Activated CD8-positive, alpha-beta T cell treated with anti-CD3 and anti-CD28 coated beads for 36 hours (primary cell): ENCODE measurements around the gene EFHC1. TPM values are rescaled to one million over a fixed set of nuclear protein-coding genes. Genes with fewer than 3 reads are reported as not detected.

Experiments used
- ATAC-seq: fragments of 200-7000 bp; cut with Tn5 transposase; one replicate; pipeline ENCODE4 v1.10.0; 2021; ENCODE audit warnings: mild to moderate bottlenecking, moderate library complexity
- CTCF ChIA-PET: fragments of 350-600 bp; sonication (Branson Sonifier 250); formaldehyde crosslinking; loops from one replicate; lab custom pipeline; 2021; ENCODE audit warnings: antibody characterized with exemption; lab: Charles Lee
- POLR2A ChIA-PET: fragments of 350-600 bp; sonication (Branson Sonifier 250); formaldehyde crosslinking; loops from one replicate; lab custom pipeline; 2021; ENCODE audit warnings: antibody characterized with exemption; lab: Charles Lee
- DNase-seq: peaks from one replicate; pipeline ENCODE4 v3.0.0-alpha.2; 2020
- H3K27ac Mint-ChIP-seq: one replicate; pipeline ENCODE4 v1.8.0; 2021; ENCODE audit warnings: mild to moderate bottlenecking, mixed read lengths
- H3K27me3 Mint-ChIP-seq: one replicate; pipeline ENCODE4 v1.8.0; 2021; ENCODE audit warnings: mixed read lengths
- H3K36me3 Mint-ChIP-seq: one replicate; pipeline ENCODE4 v1.8.0; 2021; ENCODE audit warnings: low read depth, mixed read lengths
- H3K4me1 Mint-ChIP-seq: one replicate; pipeline ENCODE4 v1.8.0; 2021; ENCODE audit warnings: low read depth, mixed read lengths
- H3K4me3 Mint-ChIP-seq: one replicate; pipeline ENCODE4 v1.8.0; 2021; ENCODE audit warnings: mild to moderate bottlenecking, moderate library complexity, mixed read lengths
- H3K9me3 Mint-ChIP-seq: one replicate; pipeline ENCODE4 v1.8.0; 2021; ENCODE audit warnings: mixed read lengths
- CTCF ChIP-seq: fragments of 200-600 bp; IDR thresholded peaks from one replicate; pipeline ENCODE4 v1.8.0; 2022; ENCODE audit warnings: antibody characterized with exemption, mild to moderate bottlenecking
- intact Hi-C: fragments of 100-400 bp; cut with micrococcal nuclease; formaldehyde crosslinking; loops from one replicate; pipeline ENCODE4 v1.10.0; 2022
- total RNA-seq, 2 experiments: library from RNA; stranded (reverse); gene quantifications; one replicate each; pipeline ENCODE4 v1.2.3, GENCODE V29; 2021

EFHC1 gene
- total RNA-seq, 2 experiments from 2014 or later: 1.9 to 2.1 TPM

- ChIA-PET CTCF (interaction anchor here (1.1 kb wide), 1 partner anchor 102 kb away, joined by 3 read pairs; no protein-coding TSS in a partner anchor), POLR2A (interaction anchor here (0.5 kb wide), 1 partner anchor 183 kb away, joined by 3 read pairs; no protein-coding TSS in a partner anchor)
- no peaks in the 10 kb centered on the region for H3K9me3 Mint-ChIP-seq
- intact Hi-C loops: no loop called here
- H3K27ac Mint-ChIP-seq: no peak overlapping the region
- no peak for TF ChIP-seq CTCF
- H3K4me3 Mint-ChIP-seq: no peak overlapping the region
- ATAC-seq (no peak), DNase-seq (no peak)
- peaks cover 3% of the 10 kb centered on the region for H3K36me3 Mint-ChIP-seq
- no peaks in the 10 kb centered on the region for H3K27me3 Mint-ChIP-seq
- H3K4me1 Mint-ChIP-seq: peaks cover 13% of the 10 kb centered on the region
These were observed 96.8 kb downstream of the EFHC1 start for GRCh38 chr6:52516943-52517342.

- CTCF ChIA-PET: interaction anchor here (1.1 kb wide), 1 partner anchor 102 kb away, joined by 3 read pairs; no protein-coding TSS in a partner anchor
- no peak for TF ChIP-seq CTCF
- no peaks in the 10 kb centered on the region for H3K9me3 Mint-ChIP-seq
- peak; percentile 70 for DNase-seq
- H3K27me3 Mint-ChIP-seq: no peaks in the 10 kb centered on the region
- H3K4me3 Mint-ChIP-seq: no peak overlapping the region
- ATAC-seq: peak; percentile 93
- peaks cover 13% of the 10 kb centered on the region for H3K4me1 Mint-ChIP-seq
- H3K27ac Mint-ChIP-seq: peak overlapping the region; percentile 13
- POLR2A ChIA-PET: interaction anchor here (0.5 kb wide), 1 partner anchor 184 kb away, joined by 3 read pairs; no protein-coding TSS in a partner anchor
- intact Hi-C loops: no loop called here
- H3K36me3 Mint-ChIP-seq: peaks cover 3% of the 10 kb centered on the region
These were observed 97.5 kb downstream of the EFHC1 start for GRCh38 chr6:52517502-52518278.

GRCh38 chr6:52518279-52518945 is 98.3 kb downstream of the EFHC1 start:
- ChIA-PET CTCF (no interaction called here), POLR2A (no interaction called here)
- DNase-seq (no peak), ATAC-seq (no peak)
- H3K36me3 Mint-ChIP-seq: peaks cover 3% of the 10 kb centered on the region
- H3K9me3 Mint-ChIP-seq: no peaks in the 10 kb centered on the region
- no peaks in the 10 kb centered on the region for H3K27me3 Mint-ChIP-seq
- H3K4me1 Mint-ChIP-seq: peaks cover 13% of the 10 kb centered on the region
- intact Hi-C loops: no loop called here
- H3K27ac Mint-ChIP-seq: no peak overlapping the region
- H3K4me3 Mint-ChIP-seq: no peak overlapping the region
- no peak for TF ChIP-seq CTCF

- ChIA-PET POLR2A (no interaction called here), CTCF (interaction anchor here (1.5 kb wide), 1 partner anchor 133 kb away, joined by 6 read pairs; no protein-coding TSS in a partner anchor)
- Mint-ChIP-seq H3K36me3 (peaks cover 3% of the 10 kb centered on the region), H3K4me1 (peaks cover 9% of the 10 kb centered on the region), H3K27ac (no peak overlapping the region), H3K27me3 (no peaks in the 10 kb centered on the region), H3K4me3 (no peak overlapping the region), H3K9me3 (no peaks in the 10 kb centered on the region)
- intact Hi-C loops: no loop called here
- ATAC-seq (no peak), DNase-seq (no peak)
- TF ChIP-seq CTCF: no peak
These were observed 99.5 kb downstream of the EFHC1 start for GRCh38 chr6:52519618-52520017.
